ENCODE results near the gene PCDHGA5. TPM values are rescaled to one million over a fixed set of nuclear protein-coding genes. Genes with fewer than 3 reads are reported as not detected.
"Not testable (repeated sequence)": the region's sequence is repeated elsewhere in the genome, so short reads cannot be mapped to it uniquely, and the experiment has no call there.

The PCDHGA5 gene
- total RNA-seq, 4 donors from 2014 or later, result 2.6 to 12.5 (median 4.8) TPM

- H3K9me3 ChIP-seq, result peaks cover 3 to 100% (median 6%) of the 10 kb centered on the region in 3 donors
- H3K4me1 ChIP-seq, result no peaks in the 10 kb centered on the region
- H3K27ac ChIP-seq, result no peak overlapping the region
- 53 to 58% methylated on average over 3 to 6 of the region's 14 CpGs for WGBS, 2 donors (ENCODE audit: low coverage in 1 of 2)
- H3K36me3 ChIP-seq, result peaks cover 0 to 3% of the 10 kb centered on the region in 2 donors
- TF ChIP-seq CTCF (IDR thresholded peaks at IDR 0.05) (no peak), EP300 (IDR thresholded peaks at IDR 0.05) (no peak), POLR2A (IDR thresholded peaks at IDR 0.05) (no peak), POLR2AphosphoS5 (IDR thresholded peaks at IDR 0.05) (no peak)
- ATAC-seq, result no peak
- peaks cover 10% of the 10 kb centered on the region for H3K27me3 ChIP-seq
- H3K4me3 ChIP-seq, result no peak overlapping the region
Observed at GRCh38 chr5:141374627-141375026, 10.7 kb downstream of the PCDHGA5 start.

- peaks cover 3 to 98% (median 6%) of the 10 kb centered on the region in 3 donors for H3K9me3 ChIP-seq
- WGBS, 2 donors (ENCODE audit: low coverage in 1 of 2), result 35% methylated on average over 14 of the region's 48 CpGs; no CpG with 5 or more reads in 1 of the 2 donors
Observed at GRCh38 chr5:141375444-141376155, 11.6 kb downstream of the PCDHGA5 start.

GRCh38 chr5:141382469-141383294, 18.7 kb downstream of the PCDHGA5 start, which contains the start of gene PCDHGA7:
Gene PCDHGA7 (plus strand): TSS chr5:141382742. CDS start chr5:141382900, 158 bp downstream.
- no peak for TF ChIP-seq POLR2AphosphoS5 (IDR thresholded peaks at IDR 0.05)
- no peak for TF ChIP-seq EP300 (IDR thresholded peaks at IDR 0.05)
- TF ChIP-seq POLR2A (IDR thresholded peaks at IDR 0.05), result no peak
- no peak for TF ChIP-seq CTCF (IDR thresholded peaks at IDR 0.05)
- Histone ChIP-seq H3K27ac (no peak within 1 kb of the TSS), H3K36me3 (peaks cover 0 to 9% of the 10 kb centered on the region in 2 donors), H3K4me1 (no peaks in the 10 kb centered on the region), H3K9me3 (peaks cover 2 to 98% (median 6%) of the 10 kb centered on the region in 3 donors), H3K4me3 (peak within 1 kb of the TSS in 1 of 2 donors; percentile 21), H3K27me3 (no peaks in the 10 kb centered on the region)
- ATAC-seq, result no peak
- WGBS, 2 donors (ENCODE audit: low coverage in 1 of 2), result 13 to 28% methylated on average over 14 to 23 of the region's 37 CpGs

More at GRCh38 chr5:141375444-141376155, 11.6 kb downstream of the PCDHGA5 start:
- H3K27me3 ChIP-seq, H3K36me3 ChIP-seq, H3K4me1 ChIP-seq, ATAC-seq, H3K27ac ChIP-seq, H3K4me3 ChIP-seq: not testable (repeated sequence)

GRCh38 chr5:141383345-141383744, 19.4 kb downstream of the PCDHGA5 start:
- no peaks in the 10 kb centered on the region for H3K27me3 ChIP-seq
- TF ChIP-seq CTCF (IDR thresholded peaks at IDR 0.05) (no peak), EP300 (IDR thresholded peaks at IDR 0.05) (no peak), POLR2A (IDR thresholded peaks at IDR 0.05) (no peak), POLR2AphosphoS5 (IDR thresholded peaks at IDR 0.05) (no peak)
- H3K36me3 ChIP-seq, result peaks cover 0 to 6% of the 10 kb centered on the region in 2 donors
- H3K9me3 ChIP-seq, result peaks cover 2 to 97% (median 6%) of the 10 kb centered on the region in 3 donors
- no peak for ATAC-seq
- H3K27ac ChIP-seq, result no peak overlapping the region
- H3K4me3 ChIP-seq, result no peak overlapping the region
- 29 to 45% methylated on average over 12 to 15 of the region's 21 CpGs for WGBS, 2 donors (ENCODE audit: low coverage in 1 of 2)
- no peaks in the 10 kb centered on the region for H3K4me1 ChIP-seq

GRCh38 chr5:141384471-141385267, 20.7 kb downstream of the PCDHGA5 start:
- H3K27ac ChIP-seq, result no peak overlapping the region
- H3K4me3 ChIP-seq, result no peak overlapping the region
- H3K27me3 ChIP-seq, result no peaks in the 10 kb centered on the region
- H3K36me3 ChIP-seq, result peaks cover 0 to 12% of the 10 kb centered on the region in 2 donors
- H3K4me1 ChIP-seq, result no peaks in the 10 kb centered on the region
- TF ChIP-seq CTCF (IDR thresholded peaks at IDR 0.05), result no peak
- no peak for TF ChIP-seq POLR2A (IDR thresholded peaks at IDR 0.05)
- H3K9me3 ChIP-seq, result peaks cover 2 to 97% (median 7%) of the 10 kb centered on the region in 3 donors
- WGBS, 2 donors (ENCODE audit: low coverage in 1 of 2), result 33% methylated on average over 12 of the region's 43 CpGs; no CpG with 5 or more reads in 1 of the 2 donors
- ATAC-seq, result no peak

Data from gastroesophageal sphincter (tissue), 4 donors.